ENCODE results near the gene MESP1.
"Not testable (repeated sequence)": the region's sequence is repeated elsewhere in the genome, so short reads cannot be mapped to it uniquely, and the experiment has no call there.

Gene MESP1, protein sequence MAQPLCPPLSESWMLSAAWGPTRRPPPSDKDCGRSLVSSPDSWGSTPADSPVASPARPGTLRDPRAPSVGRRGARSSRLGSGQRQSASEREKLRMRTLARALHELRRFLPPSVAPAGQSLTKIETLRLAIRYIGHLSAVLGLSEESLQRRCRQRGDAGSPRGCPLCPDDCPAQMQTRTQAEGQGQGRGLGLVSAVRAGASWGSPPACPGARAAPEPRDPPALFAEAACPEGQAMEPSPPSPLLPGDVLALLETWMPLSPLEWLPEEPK

DNA sequence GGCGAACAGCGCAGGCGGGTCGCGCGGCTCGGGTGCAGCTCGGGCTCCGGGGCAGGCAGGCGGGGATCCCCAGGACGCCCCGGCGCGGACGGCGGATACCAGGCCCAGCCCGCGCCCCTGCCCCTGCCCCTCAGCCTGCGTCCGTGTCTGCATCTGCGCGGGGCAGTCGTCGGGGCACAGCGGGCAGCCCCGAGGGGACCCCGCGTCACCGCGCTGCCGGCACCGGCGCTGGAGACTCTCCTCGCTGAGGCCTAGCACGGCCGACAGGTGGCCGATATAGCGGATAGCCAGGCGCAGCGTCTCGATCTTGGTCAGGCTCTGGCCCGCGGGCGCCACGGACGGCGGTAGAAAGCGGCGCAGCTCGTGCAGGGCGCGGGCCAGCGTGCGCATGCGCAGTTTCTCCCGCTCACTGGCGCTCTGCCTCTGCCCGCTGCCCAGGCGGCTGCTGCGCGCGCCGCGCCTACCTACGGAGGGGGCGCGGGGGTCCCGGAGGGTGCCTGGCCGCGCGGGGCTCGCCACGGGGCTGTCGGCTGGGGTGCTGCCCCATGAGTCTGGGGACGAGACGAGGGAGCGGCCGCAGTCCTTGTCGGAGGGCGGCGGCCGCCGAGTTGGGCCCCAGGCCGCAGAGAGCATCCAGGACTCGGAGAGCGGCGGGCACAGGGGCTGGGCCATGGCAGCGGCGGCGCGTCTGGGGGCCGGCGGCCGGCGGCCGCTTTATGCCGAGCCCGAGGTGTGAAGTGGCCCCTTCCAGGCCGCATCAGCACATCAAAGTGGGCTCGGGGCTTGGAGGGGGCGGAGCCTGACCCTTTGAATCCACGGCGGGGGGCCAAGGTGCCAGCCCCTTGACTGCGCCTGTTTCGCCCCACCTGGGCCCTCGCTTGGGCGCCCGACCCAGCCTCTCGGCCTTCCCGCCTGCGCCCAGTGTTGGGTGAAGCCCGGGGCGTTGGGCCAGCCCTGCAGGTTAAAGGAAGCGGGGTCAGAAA is at the start of gene MESP1:
Gene MESP1 (minus strand): TSS at position 690 of the 983 bp plus-strand sequence. CDS start 18 bp downstream, at position 672.
- FAIRE-seq (peak; percentile 92), DNase-seq (ENCODE audit: low spot score) (peak; percentile 97)

DNA sequence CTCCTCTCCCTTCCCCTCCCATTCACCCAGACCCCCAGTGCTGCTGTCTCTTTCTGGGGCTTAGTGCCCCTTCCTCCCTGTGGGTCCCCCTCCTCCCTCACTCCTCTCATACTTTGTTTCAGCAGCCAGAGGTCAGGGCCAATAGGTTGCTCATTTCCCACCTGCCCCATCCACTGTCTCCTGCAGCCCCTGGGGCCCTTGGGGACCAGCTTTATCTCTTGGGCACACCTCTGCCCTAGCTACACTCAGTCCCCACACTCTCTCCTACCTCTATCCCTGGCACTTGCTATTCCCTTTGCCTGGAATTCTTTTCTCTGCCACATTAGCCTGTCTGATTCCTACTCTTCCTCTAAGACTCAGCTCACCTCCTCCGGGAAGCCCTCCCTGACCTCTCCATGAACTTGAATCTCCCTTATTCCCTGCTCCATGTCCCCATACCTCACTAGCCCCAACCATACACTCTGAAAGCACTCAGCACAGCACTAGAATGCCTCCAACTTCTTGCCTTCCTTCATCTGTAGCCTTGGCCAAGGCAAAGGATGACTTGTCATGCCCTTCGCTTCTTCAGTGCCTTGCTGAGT is 49.0 kb upstream of the MESP1 start:
- FAIRE-seq: no peak
- no peak for DNase-seq (ENCODE audit: low spot score)

DNA sequence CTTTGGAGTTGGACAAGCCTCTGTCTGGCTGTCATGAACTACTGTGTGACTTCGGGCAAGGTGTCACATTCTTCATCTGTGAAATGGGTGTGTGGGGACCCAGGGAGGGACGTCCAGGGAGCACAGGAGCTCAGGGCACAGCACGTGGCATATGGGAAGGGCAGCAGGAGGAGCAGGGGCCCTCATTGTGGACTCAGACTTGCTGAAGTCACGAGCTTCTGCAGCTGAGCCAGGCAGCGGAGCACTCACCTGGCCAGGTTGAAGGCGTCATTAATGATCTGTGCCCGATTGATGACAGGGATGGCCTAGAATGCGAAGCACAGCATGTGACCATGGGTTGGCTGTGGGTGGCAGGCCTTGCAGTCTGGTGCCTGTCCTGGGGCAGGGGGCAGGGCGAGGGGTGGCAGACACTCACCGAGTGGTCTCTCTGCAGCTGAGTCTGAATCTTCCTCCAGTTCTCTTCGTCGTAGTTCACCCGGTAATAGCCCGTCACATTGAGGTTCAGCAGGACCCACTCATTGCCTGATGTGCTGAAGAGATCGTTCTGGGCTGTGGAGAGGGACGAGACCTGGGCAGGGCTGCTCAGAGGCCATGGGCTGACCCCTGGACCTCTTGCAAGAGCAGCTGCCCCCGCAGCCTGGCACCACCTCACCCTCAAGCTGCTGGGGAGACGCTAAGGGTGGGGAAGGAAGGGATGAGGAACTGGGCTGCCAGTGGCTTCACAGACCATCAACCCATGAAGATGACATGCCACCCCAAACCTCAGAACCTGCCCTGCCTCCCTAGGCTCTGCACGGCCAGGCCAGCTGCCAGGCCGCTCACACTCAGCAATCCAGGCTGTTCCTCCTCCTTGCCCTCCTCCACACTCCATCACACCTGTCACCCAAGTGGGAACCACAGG is 48.2 kb upstream of the MESP1 start:
- FAIRE-seq (no peak), DNase-seq (ENCODE audit: low spot score) (no peak)

DNA sequence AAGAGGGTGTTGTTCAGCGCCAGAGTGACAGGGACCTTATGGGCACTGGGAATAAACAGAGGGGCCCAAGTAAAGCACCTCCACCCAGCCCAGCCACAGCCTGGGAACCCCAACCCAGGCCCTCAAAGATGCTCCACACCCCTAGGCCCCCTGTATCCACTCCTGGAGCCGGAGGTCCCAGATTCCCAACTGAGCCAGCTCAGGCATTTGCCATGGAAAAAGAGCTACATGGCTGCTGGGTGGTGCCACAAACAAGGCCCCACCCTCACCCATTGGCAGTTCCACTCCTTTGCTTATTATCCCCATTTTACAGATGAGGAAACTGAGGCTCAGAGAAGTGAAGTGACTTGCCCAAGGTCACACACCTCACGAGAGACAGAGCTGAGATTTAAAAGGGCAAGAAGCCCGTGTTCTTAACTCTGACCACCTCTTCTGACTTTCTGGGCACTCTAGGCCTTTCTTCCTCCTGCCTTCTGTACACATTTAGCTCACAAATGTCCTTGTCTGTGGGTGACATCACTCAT is 46.7 kb upstream of the MESP1 start:
- FAIRE-seq (no peak), DNase-seq (ENCODE audit: low spot score) (no peak)

DNA sequence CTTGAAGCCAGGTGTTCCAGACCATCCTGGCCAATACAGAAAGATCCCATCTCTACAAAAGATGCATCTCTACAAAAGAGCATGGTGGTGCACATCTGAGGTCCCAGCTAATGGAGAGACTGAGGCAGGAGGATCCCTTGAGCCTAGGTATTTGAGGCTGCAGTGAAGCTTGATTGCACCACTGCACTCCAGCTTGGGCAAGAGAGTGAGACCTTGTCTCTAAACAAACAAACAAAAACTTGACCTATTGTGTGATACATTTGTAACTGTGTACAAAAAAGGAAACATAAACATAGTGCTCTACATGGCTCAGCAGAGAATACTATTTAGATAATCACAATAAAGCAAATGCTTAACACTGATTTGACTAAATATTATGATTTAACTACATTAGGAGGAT is 44.9 kb upstream of the MESP1 start:
- FAIRE-seq: no peak
- no peak for DNase-seq (ENCODE audit: low spot score)

DNA sequence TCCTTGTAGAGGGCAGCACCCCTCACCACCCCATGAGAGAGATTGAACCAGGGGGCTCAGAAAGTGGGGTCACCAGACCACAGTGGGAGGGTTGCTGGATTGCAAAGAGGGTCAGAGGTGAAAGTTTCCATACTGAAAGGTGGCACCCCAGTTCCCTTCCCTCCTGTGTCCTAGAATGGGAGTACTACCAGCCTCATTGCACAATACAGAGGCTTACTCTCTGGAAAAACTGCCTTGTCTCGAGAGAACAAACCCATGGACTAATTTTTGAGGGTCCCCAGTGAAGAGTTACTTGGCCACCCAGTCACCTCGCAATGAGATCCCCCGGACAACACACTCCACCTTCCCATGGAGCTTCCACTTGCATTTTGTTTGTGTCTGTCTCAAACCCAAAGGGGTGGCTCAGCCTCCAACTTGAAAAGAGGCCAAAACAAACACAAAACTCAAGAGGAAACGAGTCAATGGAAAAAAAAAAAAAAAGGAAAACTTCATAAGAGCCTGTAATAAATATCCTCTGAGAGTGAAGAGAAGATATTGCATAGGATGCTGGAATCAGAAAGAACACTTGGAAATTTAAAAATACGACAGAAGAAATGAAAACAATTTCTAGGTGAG is 43.7 kb upstream of the MESP1 start:
- no peak for FAIRE-seq
- no peak for DNase-seq (ENCODE audit: low spot score)

DNA sequence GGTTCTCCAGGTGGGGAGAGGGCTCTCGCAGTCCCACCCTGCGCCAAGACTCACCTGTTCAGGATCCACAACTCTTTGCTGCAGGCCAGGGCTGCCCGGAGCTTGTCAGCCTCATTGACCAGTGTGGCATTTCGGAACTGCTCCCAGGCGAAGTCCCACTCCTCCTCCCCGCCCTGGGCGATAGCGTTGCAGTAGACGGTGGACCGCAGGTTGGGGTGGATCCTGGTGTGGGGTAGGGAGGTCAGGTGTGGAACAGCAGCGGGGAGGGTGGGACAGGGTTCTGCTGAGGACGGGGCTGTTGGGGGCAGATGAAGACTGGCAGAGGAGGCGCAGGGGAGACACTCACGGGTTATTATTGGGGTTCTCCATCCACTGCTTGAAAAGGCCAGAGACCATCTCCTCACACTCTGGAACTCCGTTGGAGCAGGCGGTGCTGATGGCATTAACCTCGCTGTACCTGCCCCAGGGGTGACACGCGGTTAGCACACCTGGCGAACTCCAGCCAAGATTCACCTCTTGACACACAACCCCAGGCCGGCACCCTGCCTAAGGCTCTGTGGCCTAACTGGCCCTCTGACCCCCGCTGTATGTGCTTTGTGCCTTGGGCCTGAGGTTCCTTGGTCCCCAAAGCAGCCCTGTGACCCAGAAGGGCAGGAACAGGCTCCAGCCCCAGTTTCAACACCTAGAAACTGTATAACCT is 41.2 kb upstream of the MESP1 start:
- DNase-seq (ENCODE audit: low spot score) (no peak), FAIRE-seq (no peak)

DNA sequence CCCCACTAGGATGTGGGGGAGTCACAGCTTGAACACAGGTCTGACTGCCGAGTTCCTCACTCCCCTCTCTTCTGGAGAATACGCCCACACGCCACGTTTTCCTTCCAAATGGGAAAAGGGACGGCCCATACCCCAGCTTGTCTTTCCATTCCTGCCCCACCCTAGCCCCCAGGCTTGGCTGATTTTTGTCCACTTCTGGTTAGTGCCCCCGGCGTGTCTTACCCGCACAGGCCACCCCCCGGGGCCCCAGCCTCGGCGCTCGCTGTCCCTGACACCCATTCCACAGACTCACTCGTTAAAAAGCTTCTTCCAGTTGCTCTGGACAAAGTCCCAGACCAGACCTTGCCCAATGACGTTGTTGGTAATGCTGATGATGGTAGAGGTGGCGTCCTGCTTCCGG is 39.6 kb upstream of the MESP1 start:
- no peak for FAIRE-seq

DNA sequence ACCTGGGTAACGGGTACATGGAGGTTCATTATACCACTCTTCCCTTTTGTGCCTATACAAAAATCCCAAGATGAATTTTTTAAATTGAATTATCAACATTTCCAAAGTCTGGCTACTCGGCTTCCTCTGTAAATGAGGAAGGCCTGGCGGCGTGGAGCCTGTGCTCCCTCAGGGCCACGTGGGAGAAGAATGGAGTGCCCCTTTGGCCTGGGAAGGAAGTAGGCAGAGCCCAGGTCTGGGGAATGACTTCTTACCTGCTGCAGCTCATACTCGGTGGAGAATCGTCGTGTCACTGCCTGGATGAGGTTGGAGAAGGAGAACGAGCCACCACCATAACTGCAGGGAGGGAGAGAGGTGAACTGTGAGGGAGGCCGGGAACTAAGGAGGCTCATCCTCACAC is 39.2 kb upstream of the MESP1 start:
- no peak for FAIRE-seq

More for the DNA sequence above, 39.6 kb upstream of the MESP1 start:
- DNase-seq (ENCODE audit: low spot score): no peak

DNA sequence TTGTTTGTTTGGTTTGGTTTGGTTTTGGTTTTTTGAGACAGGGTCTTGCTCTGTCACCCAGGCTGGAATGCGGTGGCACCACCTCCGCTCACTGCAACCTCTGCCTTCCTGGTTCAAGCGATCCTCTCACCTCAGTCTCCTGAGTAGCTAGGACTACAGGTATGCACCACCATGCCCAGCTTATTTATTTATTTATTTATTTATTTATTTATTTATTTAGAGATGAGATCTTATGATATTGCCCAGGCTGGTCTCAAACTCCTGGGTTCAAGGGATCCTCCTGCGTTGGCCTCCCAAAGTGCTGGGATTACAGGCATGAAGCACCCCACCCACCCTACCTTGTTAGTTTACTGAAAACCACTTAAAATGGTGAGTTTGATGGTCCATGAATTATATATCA is 37.5 kb upstream of the MESP1 start:
- not testable (repeated sequence) for FAIRE-seq; DNase-seq (ENCODE audit: low spot score)

More for the DNA sequence above, 39.2 kb upstream of the MESP1 start:
- DNase-seq (ENCODE audit: low spot score): no peak

DNA sequence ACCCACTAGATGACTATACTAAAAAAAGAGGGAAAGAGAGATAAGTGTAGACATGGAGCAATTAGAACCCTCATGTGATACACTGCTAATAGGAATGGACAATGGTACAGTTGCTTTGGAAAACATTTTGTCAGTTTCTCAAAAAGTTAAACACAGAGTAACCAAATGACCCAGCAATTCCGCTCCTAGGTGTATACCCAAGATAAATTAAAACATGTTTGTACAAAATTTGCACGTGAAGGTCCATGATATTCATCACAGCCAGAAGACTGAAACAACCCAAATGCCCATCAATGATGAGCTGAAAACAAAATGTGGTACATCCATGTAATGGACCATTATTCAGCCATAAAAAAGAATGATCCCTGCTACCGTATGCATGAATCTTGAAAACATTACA is 36.9 kb upstream of the MESP1 start:
- DNase-seq (ENCODE audit: low spot score) (no peak), FAIRE-seq (peak; percentile 17)

DNA sequence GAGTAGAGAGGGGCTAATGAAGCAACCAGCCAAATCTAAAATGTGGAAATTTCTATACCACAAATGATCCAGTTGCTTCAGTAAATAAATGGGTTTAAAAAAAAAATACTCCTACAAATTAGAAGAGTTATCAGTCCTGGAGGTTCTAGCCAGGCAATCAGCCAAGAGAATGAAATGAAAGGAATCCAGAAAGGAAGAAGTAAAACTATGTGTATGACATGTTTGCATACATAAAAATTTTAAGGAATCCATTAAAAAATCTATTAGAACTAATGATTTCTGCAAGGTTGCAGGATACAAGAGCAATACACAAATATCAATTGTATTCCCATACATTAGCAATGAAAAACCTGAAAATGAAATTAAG is 34.7 kb upstream of the MESP1 start:
- DNase-seq (ENCODE audit: low spot score): no peak
- FAIRE-seq: no peak

DNA sequence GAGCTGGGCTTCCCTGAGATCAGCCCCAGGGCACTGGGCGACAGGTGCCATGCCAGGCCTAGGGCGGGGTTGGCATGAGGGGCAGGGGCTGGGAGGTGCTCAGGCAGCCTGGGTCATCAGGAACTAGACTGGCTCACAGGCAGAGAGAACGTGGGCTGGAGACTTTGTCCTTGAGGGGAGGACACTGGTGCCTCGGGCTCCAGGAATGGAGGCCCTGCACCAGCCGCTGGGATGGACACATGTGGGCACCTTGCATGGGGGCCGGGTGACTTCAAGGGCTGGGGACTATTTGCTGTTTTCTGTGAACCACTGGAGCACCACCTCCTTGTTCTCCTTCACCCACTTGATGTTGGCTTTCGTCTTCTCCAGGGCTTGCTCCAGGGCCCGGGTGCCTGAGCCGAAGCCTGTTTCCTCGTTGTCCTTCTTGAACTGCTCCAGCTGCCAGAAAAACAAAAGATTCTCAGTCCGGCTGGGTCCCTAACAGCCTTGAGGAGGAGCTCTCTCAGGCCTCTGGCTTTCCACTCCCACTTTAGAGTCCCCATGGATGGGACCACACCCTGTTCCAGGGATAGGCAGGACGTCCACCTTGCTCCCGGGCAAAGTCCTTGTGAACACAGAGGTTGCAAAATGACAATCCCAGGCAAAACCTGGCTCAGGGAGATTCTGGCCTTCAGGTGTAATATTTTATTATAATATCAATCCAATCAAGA is 34.2 kb upstream of the MESP1 start:
- FAIRE-seq: no peak
- no peak for DNase-seq (ENCODE audit: low spot score)

DNA sequence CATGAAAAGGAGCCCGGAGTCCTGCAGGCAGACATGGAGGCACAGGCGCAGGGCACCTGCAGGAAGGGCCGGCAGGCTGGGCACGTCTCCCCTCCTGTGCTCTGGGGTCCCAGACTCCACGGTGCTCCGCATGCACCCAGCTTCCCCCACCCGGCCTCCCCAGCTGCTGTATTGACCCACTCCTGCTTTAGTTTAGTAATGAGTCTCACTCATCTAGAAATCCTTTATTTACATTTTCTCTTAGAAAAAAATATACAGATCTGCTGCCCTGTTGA is 33.6 kb upstream of the MESP1 start:
- DNase-seq (ENCODE audit: low spot score) (no peak), FAIRE-seq (no peak)

DNA sequence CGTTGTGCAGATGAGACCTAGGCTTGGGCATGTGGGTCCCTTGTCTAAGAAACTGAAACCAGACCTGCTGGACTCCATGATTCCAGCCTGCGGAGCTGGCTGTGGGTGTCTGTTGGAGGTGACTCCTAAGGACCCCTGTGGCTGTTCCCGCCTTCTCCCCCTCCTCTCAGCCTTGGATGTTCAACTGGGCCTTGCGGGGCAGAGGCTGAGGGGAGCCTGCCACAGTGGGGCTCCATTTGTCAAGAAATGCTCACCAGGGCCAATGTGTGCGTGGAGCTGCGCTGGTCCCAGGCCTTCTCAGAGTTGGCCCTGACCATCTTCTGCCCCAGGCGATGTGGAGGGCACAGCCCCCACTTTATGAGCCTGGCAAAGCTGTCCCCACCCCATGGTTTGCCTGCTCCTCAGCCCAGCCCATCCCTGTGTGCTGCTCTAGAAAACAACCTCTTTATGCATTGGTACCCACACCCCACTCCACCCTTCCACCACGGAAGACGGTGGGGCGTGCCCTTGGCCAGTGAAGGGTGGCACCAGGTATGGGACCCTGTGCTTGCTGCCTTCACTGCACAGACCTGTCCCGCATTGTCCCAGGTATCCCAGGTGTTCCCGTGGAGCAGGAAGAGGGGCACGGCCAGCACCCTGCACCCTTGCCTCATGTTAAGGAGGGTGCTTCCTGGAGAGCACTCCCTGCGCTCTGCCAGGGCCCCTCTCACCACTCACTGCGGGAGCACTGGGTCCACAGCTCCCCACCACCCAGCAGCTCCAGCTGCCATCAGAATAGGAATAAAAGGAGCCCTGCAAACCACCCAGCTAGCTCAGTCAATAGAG is 33.0 kb upstream of the MESP1 start:
- DNase-seq (ENCODE audit: low spot score): no peak
- FAIRE-seq: no peak

DNA sequence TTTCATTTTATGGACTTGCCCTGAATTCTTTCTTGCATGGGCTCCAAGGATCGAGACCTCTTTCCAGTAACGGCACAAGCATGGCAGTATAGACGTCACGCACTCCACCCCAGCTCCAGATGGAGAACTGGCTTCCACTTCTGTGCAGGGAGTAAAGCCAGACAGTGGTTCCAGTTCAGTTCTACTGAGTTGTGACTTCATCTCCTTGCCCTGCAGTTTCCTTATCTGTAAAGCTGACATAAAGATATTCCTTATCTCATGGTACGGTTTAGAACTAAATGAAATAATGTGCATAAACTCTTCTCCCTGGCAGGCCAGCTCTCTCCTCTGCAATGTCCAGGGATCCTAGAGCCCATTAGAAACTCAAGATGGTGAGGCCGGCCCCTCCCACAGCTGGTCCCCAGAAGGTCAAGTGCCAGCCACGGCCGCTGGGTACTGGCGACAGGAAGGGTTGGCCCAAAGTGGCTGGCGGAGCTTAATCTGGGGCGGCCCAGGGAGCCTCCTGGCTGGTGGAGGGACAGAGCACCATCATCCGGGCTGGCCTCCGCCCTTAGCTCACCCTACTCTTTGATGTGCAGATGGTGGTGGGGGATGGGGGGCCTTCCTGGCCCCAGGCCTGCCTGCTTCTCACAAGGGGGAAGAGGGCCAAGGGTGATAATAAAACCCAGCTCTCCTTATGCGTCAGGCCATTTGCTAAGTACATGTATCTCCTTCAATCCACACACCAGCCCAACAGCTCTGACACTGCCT is 32.2 kb upstream of the MESP1 start:
- FAIRE-seq (no peak), DNase-seq (ENCODE audit: low spot score) (no peak)

DNA sequence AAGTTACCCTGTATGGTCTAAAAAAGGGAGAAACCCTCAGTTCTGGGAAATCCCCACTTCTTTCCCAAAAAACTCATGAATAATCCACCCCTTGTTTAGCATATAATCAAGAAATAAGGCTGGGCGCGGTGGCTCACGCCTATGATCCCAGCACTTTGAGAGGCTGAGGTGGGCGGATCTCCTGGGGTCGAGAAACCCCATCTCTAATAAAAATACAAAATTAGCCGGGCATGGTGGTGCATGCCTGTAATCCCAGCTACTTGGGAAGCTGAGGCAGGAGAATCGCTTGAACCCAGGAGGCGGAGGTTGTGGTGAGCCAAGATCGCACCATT is 31.5 kb upstream of the MESP1 start:
- FAIRE-seq; DNase-seq (ENCODE audit: low spot score): not testable (repeated sequence)

Data from urothelium cell line (cell line).